Kidney tubule cell (primary cell): ENCODE data around the gene RNF31.
"Not testable (repeated sequence)": the region's sequence is repeated elsewhere in the genome, so short reads cannot be mapped to it uniquely, and the experiment has no call there.

Experiments used
- DNase-seq: peaks from one replicate; pipeline ENCODE4 v3.0.0-alpha.2; 2018; ENCODE audit warnings: low spot score

RNF31 gene

GRCh38 chr14:24146978-24147760 is at the start of gene RNF31:
TSS of gene RNF31 (plus strand) at chr14:24147498. CDS start at chr14:24147699, 201 bp downstream.
- peak; percentile 98 for DNase-seq

- no peak for DNase-seq
Observed at GRCh38 chr14:24098229-24098926, 48.9 kb upstream of the RNF31 start.

- DNase-seq, result no peak
Observed at GRCh38 chr14:24098927-24099813, 48.1 kb upstream of the RNF31 start.

GRCh38 chr14:24100197-24100981 is 46.9 kb upstream of the RNF31 start:
- DNase-seq, result no peak

- no peak for DNase-seq
Observed at GRCh38 chr14:24100982-24101494, 46.3 kb upstream of the RNF31 start.

GRCh38 chr14:24102357-24103048 is 44.8 kb upstream of the RNF31 start:
- DNase-seq, result no peak

- DNase-seq, result no peak
Observed at GRCh38 chr14:24103451-24103850, 43.8 kb upstream of the RNF31 start.

- not testable (repeated sequence) for DNase-seq
Observed at GRCh38 chr14:24105609-24106239, 41.6 kb upstream of the RNF31 start.

GRCh38 chr14:24106672-24107271 is 40.5 kb upstream of the RNF31 start:
- no peak for DNase-seq

- no peak for DNase-seq
Observed at GRCh38 chr14:24108336-24108874, 38.9 kb upstream of the RNF31 start.

GRCh38 chr14:24110060-24110459 is 37.2 kb upstream of the RNF31 start:
- DNase-seq, result no peak

- no peak for DNase-seq
Observed at GRCh38 chr14:24110523-24110922, 36.8 kb upstream of the RNF31 start.

GRCh38 chr14:24113379-24113800 is 33.9 kb upstream of the RNF31 start:
- DNase-seq, result no peak

GRCh38 chr14:24113801-24114531 is 33.3 kb upstream of the RNF31 start:
- peak; percentile 94 for DNase-seq

- DNase-seq, result peak; percentile 100
Observed at GRCh38 chr14:24114532-24115421, 32.5 kb upstream of the RNF31 start, which contains the start of the genes DCAF11 and NRL. TSS of gene DCAF11 (plus strand) at chr14:24114777. CDS start at chr14:24115595, 818 bp downstream. TSS of gene NRL (minus strand) at chr14:24114949. CDS start at chr14:24082848, 32,101 bp downstream.

GRCh38 chr14:24115422-24116127 is 31.7 kb upstream of the RNF31 start:
- no peak for DNase-seq
